GM12878 (cell line): ENCODE data around the gene ATG4B. TPM values are rescaled to one million over a fixed set of nuclear protein-coding genes. Genes with fewer than 3 reads are reported as not detected.
A peak's percentile ranks its signal among the peaks of the same experiment; 100 is the strongest.

Experiments
- BRCA1 ChIP-seq: IDR thresholded peaks from 2 replicates; pipeline ENCODE4 v1.6.1; 2011; ENCODE audit warnings: low read depth, low read length, improper control_type of control experiment
- KLF5 ChIP-seq: fragments of 450-650 bp; IDR thresholded peaks from 2 replicates; pipeline ENCODE4 v1.6.1; 2014; ENCODE audit warnings: mild to moderate bottlenecking; ENCODE audit not compliant: partially characterized antibody
- PAX5 ChIP-seq: IDR thresholded peaks from 2 replicates; pipeline ENCODE4 v1.6.1; 2011; ENCODE audit warnings: low read depth, low read length, borderline replicate concordance
- POU2F2 ChIP-seq: IDR thresholded peaks from 3 replicates; pipeline ENCODE4 v1.6.1; 2011; ENCODE audit warnings: low read depth, mild to moderate bottlenecking, low read length, borderline replicate concordance
- RAD21 ChIP-seq: IDR thresholded peaks from 2 replicates; pipeline ENCODE4 v1.6.1; 2011; ENCODE audit warnings: mild to moderate bottlenecking, low read depth, low read length, moderate library complexity; ENCODE audit not compliant: insufficient read depth
- TCF7 ChIP-seq: IDR thresholded peaks from 2 replicates; pipeline ENCODE4 v1.6.1; 2014; ENCODE audit warnings: antibody characterized with exemption, borderline replicate concordance
- USF2 ChIP-seq: IDR thresholded peaks from 2 replicates; pipeline ENCODE4 v1.6.1; 2011; ENCODE audit warnings: low read depth, low read length, improper control_type of control experiment, borderline replicate concordance
- polyA plus RNA-seq, 11 experiments: library from polyadenylated mRNA; depleted of rRNA in 4 of 11; unstranded in 6 of 11; stranded (reverse) in 5 of 11; fragments of >200 nt; fragmentation: Nextera tagmentation in 4 of 11; fragmentation: Illumina TruSeq in 1 of 11; extraction: Ambion mirVana in 4 of 11; extraction: Trizol in 1 of 11; gene quantifications; 1 replicate in 1 of 11; 2 replicates in 10 of 11; pipeline versions ENCODE4 v1.2.1 to v1.2.3, GENCODE V29; 2011 to 2016; ENCODE audit warnings: inconsistent platforms in 2 of 11, missing spikeins in 2 of 11, low read depth in 1 of 11
- total RNA-seq, 4 experiments: library from RNA; depleted of rRNA in 3 of 4; stranded (reverse); fragments of >200 nt in 3 of 4; fragmentation: Illumina TruSeq in 1 of 4; extraction: Trizol in 1 of 4; gene quantifications; 2 replicates each; pipeline versions ENCODE4 v1.2.1 to v1.2.3, GENCODE V29; 2013 to 2021
- TF ChIP-seq, protein P1 (sequence below), 3 experiments: IDR thresholded peaks in 2 of 3; conservative IDR thresholded peaks in 1 of 3; 2 replicates each; pipeline ENCODE4 v1.5.1; 2011; ENCODE audit warnings: low read depth in 3 of 3, low read length in 3 of 3, mild to moderate bottlenecking in 3 of 3, control low read depth in 2 of 3, moderate library complexity in 2 of 3, inconsistent platforms in 1 of 3, mixed read lengths in 1 of 3; ENCODE audit not compliant: control insufficient read depth in 2 of 3, insufficient read depth in 1 of 3; ENCODE audit errors: extremely low read depth in 1 of 3

ATG4B gene
- total and polyA plus RNA-seq, 10 of the 15 experiments (the other 5 are each of a cell fraction or from before 2014, with no cell fraction given) = 5.8 to 84.1 (median 64.9) TPM

DNA sequence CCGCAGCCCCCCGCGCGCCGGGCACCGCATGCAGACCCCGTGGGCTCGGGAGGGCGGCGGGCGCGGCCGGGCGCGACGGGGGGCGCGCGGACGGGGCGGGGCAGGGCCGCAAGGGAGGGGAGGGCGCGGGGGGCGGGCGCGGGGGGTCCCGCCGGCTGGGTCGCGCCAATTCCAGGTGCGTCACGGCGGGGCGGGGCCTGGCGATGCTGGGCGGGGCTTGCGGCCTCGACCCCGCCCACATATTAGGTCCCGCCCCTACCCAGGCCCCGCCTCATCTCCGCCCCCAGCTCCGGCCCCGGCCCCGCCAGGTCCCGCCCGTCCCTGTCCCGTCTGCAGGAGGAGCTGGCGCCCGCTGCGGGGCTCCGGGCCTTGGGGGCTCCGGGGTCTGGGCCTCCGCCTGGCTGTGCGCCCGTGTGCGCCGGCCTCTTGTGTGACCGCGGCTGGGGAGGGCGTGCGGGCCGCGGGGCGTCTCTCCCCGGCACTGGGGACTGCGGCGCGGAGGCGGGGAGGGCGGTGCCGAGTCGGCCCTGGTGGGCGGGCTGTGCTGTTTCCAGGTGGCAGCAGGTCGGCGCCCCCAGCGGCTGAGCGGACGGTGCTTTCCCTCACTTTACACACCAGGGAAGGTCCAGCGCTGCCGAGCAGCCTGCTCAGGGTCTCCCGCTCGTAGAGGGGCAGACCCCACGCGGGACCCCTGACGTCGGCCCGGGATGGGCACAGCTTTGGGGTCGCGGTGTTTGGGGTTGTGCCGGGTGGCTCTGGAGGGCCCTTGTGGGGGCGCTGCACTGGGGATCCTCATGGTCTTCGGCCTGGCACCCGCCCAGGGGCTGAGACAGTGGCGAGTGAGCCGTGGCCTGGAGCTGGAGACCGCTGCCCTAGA lies 64.9 kb downstream of the ATG4B start (continued):
- TF ChIP-seq, protein P1, sequence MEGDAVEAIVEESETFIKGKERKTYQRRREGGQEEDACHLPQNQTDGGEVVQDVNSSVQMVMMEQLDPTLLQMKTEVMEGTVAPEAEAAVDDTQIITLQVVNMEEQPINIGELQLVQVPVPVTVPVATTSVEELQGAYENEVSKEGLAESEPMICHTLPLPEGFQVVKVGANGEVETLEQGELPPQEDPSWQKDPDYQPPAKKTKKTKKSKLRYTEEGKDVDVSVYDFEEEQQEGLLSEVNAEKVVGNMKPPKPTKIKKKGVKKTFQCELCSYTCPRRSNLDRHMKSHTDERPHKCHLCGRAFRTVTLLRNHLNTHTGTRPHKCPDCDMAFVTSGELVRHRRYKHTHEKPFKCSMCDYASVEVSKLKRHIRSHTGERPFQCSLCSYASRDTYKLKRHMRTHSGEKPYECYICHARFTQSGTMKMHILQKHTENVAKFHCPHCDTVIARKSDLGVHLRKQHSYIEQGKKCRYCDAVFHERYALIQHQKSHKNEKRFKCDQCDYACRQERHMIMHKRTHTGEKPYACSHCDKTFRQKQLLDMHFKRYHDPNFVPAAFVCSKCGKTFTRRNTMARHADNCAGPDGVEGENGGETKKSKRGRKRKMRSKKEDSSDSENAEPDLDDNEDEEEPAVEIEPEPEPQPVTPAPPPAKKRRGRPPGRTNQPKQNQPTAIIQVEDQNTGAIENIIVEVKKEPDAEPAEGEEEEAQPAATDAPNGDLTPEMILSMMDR (IDR thresholded peaks at IDR 0.05 in 2 of 3, conservative IDR thresholded peaks at IDR 0.05 in 1 of 3; ENCODE audit: control insufficient read depth in 2 of 3, extremely low read depth in 1 of 3, insufficient read depth in 1 of 3, low read depth in 3 of 3, low read length in 3 of 3) = peak; percentile 42 to 60 (median 49)
- no peak for TF ChIP-seq KLF5
- no peak for TF ChIP-seq TCF7
- no peak for TF ChIP-seq RAD21
- TF ChIP-seq PAX5 = no peak
- TF ChIP-seq POU2F2 = no peak
- no peak for TF ChIP-seq BRCA1
- TF ChIP-seq USF2 = no peak
